Kidney capillary endothelial cell (primary cell): ENCODE measurements around the gene HGS.
A peak's percentile ranks its signal among the peaks of the same experiment; 100 is the strongest.

Experiments
- DNase-seq: peaks from one replicate; pipeline ENCODE4 v3.0.0-alpha.2; 2018; ENCODE audit warnings: low spot score

The HGS gene

DNA sequence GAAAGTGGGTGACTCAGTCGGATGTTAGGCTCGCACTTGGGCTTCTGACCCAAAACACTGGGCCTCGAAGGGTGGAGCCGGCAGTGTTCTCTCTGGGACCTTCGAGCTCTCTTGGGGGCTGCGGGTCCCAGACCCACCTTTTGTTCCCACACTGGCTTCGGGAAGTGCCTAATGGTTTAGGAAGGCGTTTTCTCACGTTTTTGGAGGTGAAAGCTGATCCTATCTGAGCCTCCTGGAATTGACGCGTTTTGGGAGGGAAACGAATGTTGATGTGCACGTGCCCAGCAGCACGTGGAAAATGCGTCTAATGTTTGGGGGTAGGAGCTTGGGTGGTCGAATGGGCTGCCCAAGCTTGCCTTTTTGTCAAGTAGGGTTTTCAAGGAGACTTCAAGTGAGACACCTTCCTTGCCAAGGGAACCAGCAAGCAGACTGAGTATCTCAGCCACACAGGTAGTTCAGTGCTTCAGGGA lies 666 bp downstream of the HGS start:
- DNase-seq, result no peak

DNA sequence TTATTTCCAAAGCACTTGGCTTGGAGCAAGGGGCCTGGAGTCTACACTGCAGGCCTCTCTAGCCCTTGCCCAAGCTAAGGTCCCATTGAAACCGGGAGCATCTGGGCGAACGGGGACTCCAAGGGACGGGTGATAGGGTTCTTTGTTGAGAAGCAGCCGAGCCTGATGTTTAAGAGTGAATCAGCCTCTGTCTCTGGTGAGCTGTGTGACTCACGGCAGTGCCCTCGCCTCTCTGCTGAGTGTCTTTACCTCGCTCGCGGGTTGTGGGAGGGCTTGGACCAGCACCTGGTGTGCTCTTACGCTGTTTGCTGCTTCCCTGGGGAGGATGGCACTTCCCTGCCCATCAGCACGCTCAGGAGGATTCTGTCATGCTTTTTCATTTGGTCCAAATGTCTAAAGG lies 1.3 kb downstream of the HGS start:
- peak; percentile 62 for DNase-seq

DNA sequence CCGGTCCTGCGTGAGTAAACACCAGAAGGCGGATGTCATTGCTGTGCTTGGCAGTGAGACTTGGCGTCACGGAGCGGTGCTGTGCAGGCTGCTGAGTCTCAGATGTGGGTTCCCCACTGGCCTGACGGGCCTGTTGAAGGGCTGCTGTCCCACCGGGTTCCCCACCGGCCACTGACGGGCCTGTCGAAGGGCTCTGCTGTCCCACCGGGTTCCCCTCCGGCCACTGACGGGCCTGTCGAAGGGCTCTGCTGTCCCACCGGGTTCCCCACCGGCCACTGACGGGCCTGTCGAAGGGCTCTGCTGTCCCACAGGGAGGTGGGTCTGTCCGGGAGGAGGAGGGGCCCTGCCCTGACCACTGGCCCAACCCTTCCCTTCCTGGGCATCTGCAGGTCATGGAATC lies 2.8 kb downstream of the HGS start:
- DNase-seq, result no peak

DNA sequence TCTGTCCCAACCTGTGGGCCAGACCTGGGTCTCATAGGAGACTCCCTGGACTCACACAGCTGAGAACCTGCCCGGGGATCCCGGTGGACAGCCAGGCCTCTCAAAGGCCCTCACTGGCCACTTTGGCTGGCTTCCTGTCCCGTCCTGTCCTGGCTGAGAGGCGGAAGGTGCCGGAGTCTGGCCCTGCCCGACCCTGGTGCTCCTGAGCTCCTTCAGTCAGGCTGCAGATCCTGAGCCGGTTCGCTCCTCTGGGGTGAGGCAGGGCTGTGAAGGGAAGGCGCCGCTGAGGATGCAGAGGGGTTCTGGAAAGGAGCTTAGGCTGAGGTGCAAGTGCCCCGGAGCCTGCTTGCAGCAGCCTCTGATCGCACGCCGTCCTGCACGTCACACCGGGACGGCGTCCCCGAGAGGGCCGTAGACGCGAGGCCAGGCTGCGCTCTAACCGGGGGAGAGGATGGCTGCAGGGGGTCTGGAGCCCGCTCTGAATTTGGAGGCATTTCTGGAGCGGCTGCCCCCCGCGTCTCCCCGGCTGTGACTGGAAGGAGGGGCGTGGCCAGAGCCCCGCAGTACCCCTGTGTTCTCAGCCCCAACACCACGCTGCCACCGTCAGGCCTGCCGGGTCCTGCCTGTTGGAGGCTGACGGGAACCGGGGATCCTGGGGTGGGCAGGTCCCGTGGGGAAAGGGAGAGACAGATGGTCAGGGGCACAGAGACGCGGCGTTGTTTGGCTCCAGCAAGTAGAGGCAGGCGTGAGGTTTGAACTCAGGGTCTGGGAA lies 4.1 kb downstream of the HGS start:
- DNase-seq, result no peak

DNA sequence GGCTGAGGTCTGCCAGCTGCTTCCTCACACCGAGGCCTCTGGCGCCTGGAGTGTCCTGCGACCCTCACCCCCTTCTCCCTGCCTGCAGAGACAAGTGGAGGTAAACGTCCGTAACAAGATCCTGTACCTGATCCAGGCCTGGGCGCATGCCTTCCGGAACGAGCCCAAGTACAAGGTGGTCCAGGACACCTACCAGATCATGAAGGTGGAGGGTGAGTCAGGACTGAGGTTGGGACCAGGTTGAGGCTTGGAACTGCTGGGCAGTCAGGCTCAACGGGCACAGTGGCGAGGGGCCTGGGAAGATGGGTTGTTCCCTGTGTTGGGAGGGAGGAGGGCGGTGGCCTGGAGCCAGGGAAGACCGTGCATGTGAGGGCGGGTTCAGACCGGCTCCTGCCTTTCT lies 4.8 kb downstream of the HGS start:
- DNase-seq, result no peak

DNA sequence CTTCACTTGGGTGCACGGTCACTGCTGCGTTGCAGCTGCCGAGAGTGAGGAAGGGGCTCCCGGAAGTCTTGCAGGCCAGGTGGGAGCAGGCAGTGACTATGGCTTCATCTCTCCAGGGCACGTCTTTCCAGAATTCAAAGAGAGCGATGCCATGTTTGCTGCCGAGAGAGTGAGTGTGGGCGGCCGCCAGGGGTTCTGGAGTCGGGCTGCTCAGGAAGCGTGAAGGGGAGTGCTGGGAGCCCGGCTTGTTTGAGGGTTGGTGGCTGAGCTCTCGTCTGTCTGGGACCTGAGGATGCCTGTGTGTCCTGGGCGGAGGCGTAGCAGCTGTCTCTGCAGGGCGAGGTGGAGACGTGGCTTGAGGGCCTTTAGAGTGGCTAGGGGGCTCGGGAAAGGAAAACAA lies 6.3 kb downstream of the HGS start:
- DNase-seq, result no peak

DNA sequence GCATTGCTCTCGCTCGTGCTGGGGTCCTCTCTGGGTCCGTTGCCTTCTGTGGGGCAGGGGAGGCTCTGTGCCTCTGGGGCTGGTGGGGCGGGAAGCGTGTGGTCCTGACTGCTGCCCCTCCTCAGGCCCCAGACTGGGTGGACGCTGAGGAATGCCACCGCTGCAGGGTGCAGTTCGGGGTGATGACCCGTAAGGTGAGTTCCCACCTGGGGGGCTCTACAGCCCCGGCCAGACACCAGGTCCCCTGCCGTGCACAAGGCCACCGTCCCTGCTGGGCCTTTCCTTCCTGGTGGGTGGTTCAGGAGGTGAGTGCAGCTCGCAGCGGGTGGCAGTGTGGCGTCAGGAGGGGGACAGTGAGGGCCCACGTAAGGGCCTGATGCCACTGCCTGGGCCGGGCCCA lies 6.7 kb downstream of the HGS start:
- DNase-seq, result no peak

DNA sequence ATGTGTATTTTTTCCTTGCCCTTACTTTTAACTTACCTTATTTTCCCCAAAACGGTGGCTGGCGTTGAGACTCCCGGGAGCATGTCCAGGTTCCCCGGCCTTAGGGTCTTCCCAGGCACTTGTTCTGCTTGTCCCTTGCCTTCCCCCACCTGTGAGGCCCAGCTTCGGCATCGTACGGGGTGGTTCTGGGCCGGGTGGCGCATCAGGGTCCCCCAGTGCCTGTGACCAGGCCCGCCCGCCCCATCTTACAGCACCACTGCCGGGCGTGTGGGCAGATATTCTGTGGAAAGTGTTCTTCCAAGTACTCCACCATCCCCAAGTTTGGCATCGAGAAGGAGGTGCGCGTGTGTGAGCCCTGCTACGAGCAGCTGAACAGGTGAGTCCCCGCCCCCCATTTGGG lies 7.4 kb downstream of the HGS start:
- no peak for DNase-seq

DNA sequence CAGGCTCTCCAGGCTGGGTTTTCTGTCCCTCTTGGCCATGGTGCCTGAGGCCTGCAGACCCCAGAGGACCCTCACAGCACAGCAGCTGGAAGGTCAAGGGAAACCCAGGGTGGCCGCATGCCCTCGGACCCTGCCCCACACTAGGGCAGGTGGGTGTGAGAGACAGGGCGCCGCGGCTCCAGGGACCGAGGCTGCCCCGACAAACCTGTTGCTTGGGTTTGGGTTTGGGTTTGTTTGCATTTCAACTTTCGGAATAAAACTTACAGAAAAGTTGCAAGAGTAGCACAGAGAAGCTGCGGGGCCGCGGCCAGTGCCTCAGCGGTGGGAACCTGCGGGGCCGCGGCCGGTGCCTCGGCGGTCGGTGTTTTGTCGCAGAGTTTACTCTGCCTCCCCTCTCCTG lies 7.8 kb downstream of the HGS start:
- DNase-seq, result no peak

DNA sequence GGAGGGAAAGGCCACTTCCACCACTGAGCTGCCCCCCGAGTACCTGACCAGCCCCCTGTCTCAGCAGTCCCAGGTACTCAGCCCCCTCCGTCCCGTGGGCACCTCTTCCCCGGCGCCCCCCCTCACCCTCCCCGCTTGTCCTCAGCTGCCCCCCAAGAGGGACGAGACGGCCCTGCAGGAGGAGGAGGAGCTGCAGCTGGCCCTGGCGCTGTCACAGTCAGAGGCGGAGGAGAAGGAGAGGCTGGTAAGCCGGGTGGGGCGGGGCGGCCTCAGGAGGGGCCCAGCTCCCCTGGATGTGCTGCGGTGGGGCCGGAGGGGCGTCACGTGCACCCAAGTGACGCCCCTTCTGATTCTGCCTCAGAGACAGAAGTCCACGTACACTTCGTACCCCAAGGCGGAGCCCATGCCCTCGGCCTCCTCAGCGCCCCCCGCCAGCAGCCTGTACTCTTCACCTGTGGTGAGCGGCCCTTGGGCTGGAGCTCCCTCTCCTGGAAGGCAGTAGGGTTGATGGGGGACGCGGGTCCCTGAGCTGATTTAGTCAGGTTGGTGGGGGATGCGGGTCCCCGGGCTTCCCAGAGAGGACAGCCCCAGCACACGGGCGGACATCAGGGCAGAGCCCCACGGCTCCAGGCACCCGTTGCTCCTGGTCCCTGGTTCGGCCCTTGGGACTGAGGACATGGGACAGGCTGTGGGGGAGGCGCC lies 9.8 kb downstream of the HGS start:
- no peak for DNase-seq

DNA sequence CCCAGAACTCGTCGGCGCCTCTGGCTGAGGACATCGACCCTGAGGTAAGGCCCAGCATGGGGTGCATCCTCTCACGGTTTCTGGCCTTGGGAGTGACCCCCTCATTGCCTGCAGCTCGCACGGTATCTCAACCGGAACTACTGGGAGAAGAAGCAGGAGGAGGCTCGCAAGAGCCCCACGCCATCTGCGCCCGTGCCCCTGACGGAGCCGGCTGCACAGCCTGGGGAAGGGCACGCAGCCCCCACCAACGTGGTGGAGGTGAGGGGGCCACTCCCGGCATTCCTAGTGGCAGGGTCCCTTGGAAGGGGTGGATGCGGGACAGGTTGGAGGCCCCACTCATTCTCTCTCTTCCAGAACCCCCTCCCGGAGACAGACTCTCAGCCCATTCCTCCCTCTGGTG lies 11.0 kb downstream of the HGS start:
- no peak for DNase-seq

DNA sequence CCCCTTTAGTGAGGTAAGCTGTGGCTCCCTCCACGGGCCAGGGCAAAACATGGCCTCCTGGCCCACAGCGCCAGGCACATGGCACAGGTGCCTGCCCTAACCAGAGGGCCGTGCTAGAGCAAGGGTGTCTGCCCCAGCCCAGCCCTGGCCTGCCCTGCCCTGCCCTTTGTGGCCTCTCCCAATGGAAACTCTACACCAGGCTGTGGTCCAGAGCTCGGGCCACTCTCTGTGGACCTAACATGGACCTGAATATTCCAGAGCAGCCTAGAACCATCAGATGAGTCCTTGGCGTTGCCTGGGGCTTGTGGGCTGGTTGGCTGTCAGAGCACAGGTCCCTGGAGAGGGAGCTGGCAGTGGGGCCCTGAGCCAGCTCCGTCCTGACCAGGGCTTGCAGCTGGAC lies 11.4 kb downstream of the HGS start:
- no peak for DNase-seq

DNA sequence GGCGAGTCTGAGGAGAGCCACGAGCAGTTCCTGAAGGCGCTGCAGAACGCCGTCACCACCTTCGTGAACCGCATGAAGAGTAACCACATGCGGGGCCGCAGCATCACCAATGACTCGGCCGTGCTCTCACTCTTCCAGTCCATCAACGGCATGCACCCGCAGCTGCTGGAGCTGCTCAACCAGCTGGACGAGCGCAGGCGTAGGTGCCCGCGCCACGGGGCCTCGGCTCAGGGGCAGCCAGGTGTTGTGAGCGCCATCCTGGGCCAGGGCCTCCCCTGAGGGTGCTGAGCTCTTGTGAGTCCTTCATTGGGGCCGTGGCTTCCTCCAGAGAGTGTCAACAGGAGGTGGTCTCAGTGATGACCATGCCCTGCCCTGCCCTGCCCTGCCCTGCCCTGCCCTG lies 12.0 kb downstream of the HGS start:
- DNase-seq, result no peak

DNA sequence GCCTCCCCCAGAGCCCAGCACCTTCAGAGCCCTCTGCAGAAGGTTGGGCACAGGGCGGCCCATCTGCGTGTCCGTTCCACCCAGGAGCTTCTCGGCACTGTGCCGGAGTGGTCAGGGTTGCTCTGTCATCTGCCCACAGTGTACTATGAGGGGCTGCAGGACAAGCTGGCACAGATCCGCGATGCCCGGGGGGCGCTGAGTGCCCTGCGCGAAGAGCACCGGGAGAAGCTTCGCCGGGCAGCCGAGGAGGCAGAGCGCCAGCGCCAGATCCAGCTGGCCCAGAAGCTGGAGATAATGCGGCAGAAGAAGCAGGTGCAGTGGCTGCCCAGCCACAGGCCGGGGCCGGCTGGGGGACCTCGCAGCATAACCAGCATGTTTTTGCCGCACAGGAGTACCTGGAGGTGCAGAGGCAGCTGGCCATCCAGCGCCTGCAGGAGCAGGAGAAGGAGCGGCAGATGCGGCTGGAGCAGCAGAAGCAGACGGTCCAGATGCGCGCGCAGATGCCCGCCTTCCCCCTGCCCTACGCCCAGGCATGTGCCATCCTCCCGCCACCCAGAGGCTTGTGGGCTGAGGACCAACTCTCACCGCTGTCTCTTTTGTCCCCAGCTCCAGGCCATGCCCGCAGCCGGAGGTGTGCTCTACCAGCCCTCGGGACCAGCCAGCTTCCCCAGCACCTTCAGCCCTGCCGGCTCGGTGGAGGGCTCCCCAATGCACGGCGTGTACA lies 12.6 kb downstream of the HGS start:
- no peak for DNase-seq

DNA sequence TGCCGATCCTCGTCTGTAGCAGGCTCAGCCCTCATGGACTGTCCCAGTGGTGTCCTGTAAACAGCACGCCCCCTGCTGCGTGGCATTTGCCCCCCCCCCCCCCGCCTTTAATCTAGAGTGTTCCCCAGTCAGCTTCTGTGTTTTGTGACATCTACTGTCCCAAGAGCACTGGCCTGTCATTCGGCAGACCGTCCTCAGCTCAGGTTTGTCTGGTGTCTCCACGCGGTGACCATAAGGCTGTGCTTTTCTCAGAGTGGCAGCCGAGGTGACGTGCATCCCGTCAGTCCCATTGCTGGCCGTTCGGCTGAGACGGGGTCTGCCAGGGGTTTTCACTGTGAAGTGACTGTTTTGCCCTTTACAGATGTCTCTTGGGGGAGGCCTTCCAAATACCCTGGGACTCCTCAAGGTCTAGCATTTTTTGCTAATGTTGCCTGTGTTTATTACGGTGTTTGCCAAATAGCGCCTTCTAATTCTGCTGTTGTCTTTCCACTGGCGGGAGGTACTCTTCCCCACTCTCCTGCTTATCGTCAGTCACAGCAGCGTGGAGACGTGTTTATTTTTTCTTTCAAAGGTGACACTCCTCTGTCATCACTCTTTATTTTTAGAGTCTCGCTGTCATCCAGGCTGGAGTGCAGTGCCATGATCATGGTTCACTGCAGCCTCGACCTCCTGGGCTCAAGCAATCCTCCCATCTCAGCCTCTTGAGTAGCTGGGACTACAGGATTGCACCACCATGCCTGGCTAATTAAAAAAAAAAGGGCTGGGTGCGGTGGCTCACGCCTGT lies 13.6 kb downstream of the HGS start:
- DNase-seq, result no peak

DNA sequence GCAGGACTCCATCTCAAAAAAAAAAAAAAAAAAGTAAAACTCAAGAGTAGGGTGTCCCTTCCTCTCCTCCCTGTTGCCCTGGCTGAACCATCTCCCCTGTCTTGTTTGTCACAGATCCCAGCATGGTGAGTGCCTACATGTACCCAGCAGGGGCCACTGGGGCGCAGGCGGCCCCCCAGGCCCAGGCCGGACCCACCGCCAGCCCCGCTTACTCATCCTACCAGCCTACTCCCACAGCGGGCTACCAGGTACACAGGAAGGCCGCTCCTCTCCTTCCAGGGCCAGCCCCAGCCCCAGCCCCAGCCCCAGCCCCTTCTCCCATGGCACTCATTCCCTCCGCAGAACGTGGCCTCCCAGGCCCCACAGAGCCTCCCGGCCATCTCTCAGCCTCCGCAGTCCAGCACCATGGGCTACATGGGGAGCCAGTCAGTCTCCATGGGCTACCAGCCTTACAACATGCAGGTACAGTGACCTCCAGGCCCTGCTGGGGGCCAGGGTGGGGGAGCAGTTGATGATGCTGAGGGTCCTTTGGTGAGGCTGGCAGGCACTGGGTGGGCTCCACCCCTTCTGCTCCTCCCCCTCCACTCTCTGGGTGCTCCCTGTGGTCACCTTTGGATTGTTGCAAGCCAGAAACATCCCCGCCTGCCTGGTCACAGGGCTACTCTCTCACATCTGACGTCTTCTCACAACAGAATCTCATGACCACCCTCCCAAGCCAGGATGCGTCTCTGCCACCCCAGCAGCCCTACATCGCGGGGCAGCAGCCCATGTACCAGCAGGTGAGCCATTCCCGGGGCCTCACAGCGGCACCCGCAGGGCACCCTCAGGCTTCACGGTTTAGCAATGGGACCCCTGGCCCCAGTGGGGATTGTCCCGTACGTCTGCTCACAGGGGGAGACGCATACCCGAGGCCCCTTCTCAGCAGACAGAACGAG lies 16.8 kb downstream of the HGS start:
- DNase-seq, result no peak

DNA sequence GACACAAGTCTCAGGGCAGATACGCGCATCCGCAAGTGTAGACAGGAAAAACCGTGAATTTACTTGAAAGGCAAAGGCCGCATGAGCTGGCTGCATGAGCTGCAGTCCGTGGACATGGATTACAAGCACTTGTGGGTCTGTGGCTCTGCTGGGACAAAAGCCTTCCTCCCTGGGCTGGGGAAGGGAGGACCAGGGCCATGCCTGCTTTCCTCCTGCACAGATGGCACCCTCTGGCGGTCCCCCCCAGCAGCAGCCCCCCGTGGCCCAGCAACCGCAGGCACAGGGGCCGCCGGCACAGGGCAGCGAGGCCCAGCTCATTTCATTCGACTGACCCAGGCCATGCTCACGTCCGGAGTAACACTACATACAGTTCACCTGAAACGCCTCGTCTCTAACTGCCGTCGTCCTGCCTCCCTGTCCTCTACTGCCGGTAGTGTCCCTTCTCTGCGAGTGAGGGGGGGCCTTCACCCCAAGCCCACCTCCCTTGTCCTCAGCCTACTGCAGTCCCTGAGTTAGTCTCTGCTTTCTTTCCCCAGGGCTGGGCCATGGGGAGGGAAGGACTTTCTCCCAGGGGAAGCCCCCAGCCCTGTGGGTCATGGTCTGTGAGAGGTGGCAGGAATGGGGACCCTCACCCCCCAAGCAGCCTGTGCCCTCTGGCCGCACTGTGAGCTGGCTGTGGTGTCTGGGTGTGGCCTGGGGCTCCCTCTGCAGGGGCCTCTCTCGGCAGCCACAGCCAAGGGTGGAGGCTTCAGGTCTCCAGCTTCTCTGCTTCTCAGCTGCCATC lies 17.7 kb downstream of the HGS start:
- DNase-seq, result no peak

DNA sequence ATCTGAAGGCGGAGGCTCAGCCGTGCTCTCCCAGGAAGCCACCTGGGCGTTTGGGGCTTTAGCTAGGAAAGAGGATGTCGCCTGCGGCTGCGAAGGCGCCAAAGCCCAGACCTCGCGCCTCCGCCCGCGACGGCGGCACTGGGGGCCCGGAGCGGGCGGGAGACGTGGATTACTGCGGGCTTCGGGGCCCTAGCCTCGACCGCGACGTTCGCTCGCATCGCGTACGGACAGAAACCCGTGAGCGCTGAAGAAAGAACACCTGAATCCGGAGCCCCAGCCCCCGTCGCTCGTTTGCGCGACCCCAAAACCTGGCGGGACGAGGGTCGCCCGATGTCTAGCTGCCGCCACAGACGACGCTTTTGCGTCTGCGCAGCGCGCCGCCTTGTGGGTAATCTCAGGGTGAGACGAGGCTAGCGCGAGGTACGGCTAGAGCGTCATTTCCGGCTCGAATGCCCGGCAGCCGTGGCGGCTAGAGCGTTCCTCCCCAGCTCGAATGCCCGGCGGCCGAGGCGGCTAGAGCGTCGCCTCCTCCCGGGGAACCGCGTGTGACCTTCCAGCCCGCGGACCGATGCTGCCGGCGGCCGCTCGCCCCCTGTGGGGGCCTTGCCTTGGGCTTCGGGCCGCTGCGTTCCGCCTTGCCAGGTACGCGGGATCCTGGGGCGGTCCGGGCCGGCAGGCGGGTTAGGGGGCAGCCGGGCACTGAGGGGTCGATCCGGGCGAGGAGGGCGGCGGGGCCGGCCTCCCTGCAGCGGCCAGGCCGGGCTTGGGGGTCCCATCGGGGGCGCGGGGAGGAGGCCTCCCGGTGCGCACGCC lies 19.3 kb downstream of the HGS start, which contains the start of gene MRPL12:
Gene MRPL12, plus strand, starts transcription at position 434 of the 813 bp plus-strand sequence. Its CDS starts 135 bp downstream, at position 569.
- peak; percentile 88 for DNase-seq
